ENCODE results near the gene DNAJC1.

The DNAJC1 gene

DNA sequence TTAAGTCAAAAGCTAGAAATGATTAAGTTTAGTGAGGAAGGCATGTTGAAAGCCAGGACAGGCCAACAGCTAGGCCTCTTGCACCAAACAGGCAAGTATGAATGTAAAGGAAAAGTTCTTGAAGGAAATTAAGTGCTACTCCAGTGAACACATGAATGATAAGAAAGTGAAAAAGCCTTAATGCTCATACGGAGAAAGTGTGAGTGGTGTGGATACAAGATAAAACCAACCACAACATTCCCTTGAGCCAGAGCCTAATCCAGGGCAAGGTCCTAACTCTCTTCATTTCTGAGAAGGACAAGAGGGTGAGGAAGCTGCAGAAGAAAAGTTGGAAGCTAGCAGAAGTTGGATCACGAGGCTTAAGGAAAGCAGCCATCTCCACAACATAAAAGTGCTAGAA is 53.0 kb downstream of the DNAJC1 start:
- DNase-seq (ENCODE audit: insufficient read length, low spot score) = no peak
- no peak for TF ChIP-seq POU2F2 (IDR thresholded peaks at IDR 0.05; ENCODE audit: low read depth, low read length)
- FAIRE-seq = no peak

GRCh38 chr10:21946946-21947345 is 56.6 kb downstream of the DNAJC1 start:
- DNase-seq (ENCODE audit: insufficient read length, low spot score) = no peak
- no peak for TF ChIP-seq SPI1 (IDR thresholded peaks at IDR 0.05; ENCODE audit: low read depth, low read length)
- TF ChIP-seq POLR2AphosphoS5 (IDR thresholded peaks at IDR 0.05; ENCODE audit: low read depth, low read length) = no peak
- TF ChIP-seq POU2F2 (IDR thresholded peaks at IDR 0.05; ENCODE audit: low read depth, low read length) = no peak
- TF ChIP-seq POLR2A (IDR thresholded peaks at IDR 0.05; ENCODE audit: low read depth, low read length) = no peak
- TF ChIP-seq PAX5 (IDR thresholded peaks at IDR 0.05; ENCODE audit: insufficient read depth, low read length, severe bottlenecking) = no peak
- TF ChIP-seq TAF1 (IDR thresholded peaks at IDR 0.05; ENCODE audit: low read depth, low read length) = no peak
- no peak for FAIRE-seq

- TF ChIP-seq TAF1 (IDR thresholded peaks at IDR 0.05; ENCODE audit: low read depth, low read length) (no peak), SPI1 (IDR thresholded peaks at IDR 0.05; ENCODE audit: low read depth, low read length) (no peak), PAX5 (IDR thresholded peaks at IDR 0.05; ENCODE audit: insufficient read depth, low read length, severe bottlenecking) (no peak), POLR2AphosphoS5 (IDR thresholded peaks at IDR 0.05; ENCODE audit: low read depth, low read length) (no peak), POLR2A (IDR thresholded peaks at IDR 0.05; ENCODE audit: low read depth, low read length) (no peak), POU2F2 (IDR thresholded peaks at IDR 0.05; ENCODE audit: low read depth, low read length) (no peak)
- DNase-seq (ENCODE audit: insufficient read length, low spot score) (no peak), FAIRE-seq (no peak)
Observed at GRCh38 chr10:21944727-21945386, 58.7 kb downstream of the DNAJC1 start.

- no peak for DNase-seq (ENCODE audit: insufficient read length, low spot score)
- TF ChIP-seq POU2F2 (IDR thresholded peaks at IDR 0.05; ENCODE audit: low read depth, low read length) (no peak), PAX5 (IDR thresholded peaks at IDR 0.05; ENCODE audit: insufficient read depth, low read length, severe bottlenecking) (no peak), POLR2AphosphoS5 (IDR thresholded peaks at IDR 0.05; ENCODE audit: low read depth, low read length) (no peak), POLR2A (IDR thresholded peaks at IDR 0.05; ENCODE audit: low read depth, low read length) (no peak), SPI1 (IDR thresholded peaks at IDR 0.05; ENCODE audit: low read depth, low read length) (no peak), TAF1 (IDR thresholded peaks at IDR 0.05; ENCODE audit: low read depth, low read length) (no peak)
- FAIRE-seq = no peak
Observed at GRCh38 chr10:21943633-21944265, 59.8 kb downstream of the DNAJC1 start.

GRCh38 chr10:21935439-21936023 is 68.0 kb downstream of the DNAJC1 start:
- TF ChIP-seq POLR2AphosphoS5 (IDR thresholded peaks at IDR 0.05; ENCODE audit: low read depth, low read length) (no peak), SPI1 (IDR thresholded peaks at IDR 0.05; ENCODE audit: low read depth, low read length) (no peak)
- DNase-seq (ENCODE audit: insufficient read length, low spot score) (no peak), FAIRE-seq (no peak)

- no peak for DNase-seq (ENCODE audit: insufficient read length, low spot score)
- no peak for FAIRE-seq
- TF ChIP-seq SPI1 (IDR thresholded peaks at IDR 0.05; ENCODE audit: low read depth, low read length) = no peak
- no peak for TF ChIP-seq TAF1 (IDR thresholded peaks at IDR 0.05; ENCODE audit: low read depth, low read length)
- no peak for TF ChIP-seq POLR2AphosphoS5 (IDR thresholded peaks at IDR 0.05; ENCODE audit: low read depth, low read length)
- no peak for TF ChIP-seq POU2F2 (IDR thresholded peaks at IDR 0.05; ENCODE audit: low read depth, low read length)
- no peak for TF ChIP-seq PAX5 (IDR thresholded peaks at IDR 0.05; ENCODE audit: insufficient read depth, low read length, severe bottlenecking)
- TF ChIP-seq POLR2A (IDR thresholded peaks at IDR 0.05; ENCODE audit: low read depth, low read length) = no peak
Observed at GRCh38 chr10:21934307-21934706, 69.2 kb downstream of the DNAJC1 start.

DNA sequence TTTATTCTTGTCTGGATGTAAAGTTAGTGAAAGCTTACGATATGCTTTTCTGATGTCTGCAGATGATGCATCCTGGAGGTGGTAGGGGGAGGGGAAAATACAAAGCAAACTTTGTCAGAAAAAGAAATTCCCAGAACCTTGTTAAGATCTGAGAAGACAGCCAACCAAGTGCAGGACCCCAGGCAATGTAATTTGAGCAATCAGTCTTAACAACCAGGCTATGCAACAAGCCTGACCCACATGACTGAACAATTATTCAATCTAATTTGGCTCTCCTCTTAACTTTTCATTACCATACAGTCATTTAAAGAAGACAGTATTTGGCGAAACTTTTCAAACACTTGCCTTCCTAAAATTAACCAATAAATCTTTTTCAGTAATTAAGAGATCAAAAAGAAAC is 74.5 kb downstream of the DNAJC1 start:
- DNase-seq (ENCODE audit: insufficient read length, low spot score) (no peak), FAIRE-seq (no peak)

DNA sequence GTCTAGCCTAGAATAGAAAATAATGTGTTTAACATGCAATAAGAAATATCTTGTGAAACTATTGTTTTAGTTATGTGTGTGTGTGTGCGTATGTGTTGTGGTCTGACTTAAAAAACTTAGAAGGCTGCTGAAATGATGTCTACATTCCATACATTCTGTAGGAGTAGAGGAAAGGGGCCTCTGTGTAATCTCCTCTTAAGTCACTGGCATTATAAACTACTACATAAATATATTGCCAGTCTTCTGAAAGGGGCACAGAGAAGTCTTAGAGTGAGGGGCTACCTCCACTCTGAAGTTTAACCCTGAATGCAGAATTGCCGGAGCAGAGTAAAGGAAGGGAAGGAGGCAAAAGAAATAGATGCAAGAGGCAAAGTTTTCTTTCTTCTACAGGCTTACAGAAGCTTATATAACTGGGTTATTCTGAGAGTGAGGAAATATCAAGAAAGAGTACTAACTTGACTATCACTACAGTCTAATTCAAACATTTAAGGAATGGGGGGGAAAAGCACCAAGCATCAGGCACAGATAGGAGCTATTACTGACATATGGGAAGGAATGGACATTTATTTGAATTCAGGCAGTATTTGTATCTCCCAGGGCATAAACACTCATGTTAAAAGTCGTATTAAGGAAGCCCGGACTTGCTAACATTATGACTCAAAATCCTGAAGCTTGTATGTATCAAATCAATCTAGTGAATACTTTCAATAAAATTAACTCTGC is 75.7 kb downstream of the DNAJC1 start:
- FAIRE-seq (no peak), DNase-seq (ENCODE audit: insufficient read length, low spot score) (no peak)
- TF ChIP-seq POLR2A (IDR thresholded peaks at IDR 0.05; ENCODE audit: low read depth, low read length) (no peak), POLR2AphosphoS5 (IDR thresholded peaks at IDR 0.05; ENCODE audit: low read depth, low read length) (no peak), SPI1 (IDR thresholded peaks at IDR 0.05; ENCODE audit: low read depth, low read length) (no peak), TAF1 (IDR thresholded peaks at IDR 0.05; ENCODE audit: low read depth, low read length) (no peak), POU2F2 (IDR thresholded peaks at IDR 0.05; ENCODE audit: low read depth, low read length) (no peak), PAX5 (IDR thresholded peaks at IDR 0.05; ENCODE audit: insufficient read depth, low read length, severe bottlenecking) (no peak)

More for the DNA sequence above, 74.5 kb downstream of the DNAJC1 start:
- TF ChIP-seq PAX5 (IDR thresholded peaks at IDR 0.05; ENCODE audit: insufficient read depth, low read length, severe bottlenecking) = no peak
- TF ChIP-seq SPI1 (IDR thresholded peaks at IDR 0.05; ENCODE audit: low read depth, low read length) = no peak
- no peak for TF ChIP-seq POLR2AphosphoS5 (IDR thresholded peaks at IDR 0.05; ENCODE audit: low read depth, low read length)
- TF ChIP-seq POLR2A (IDR thresholded peaks at IDR 0.05; ENCODE audit: low read depth, low read length) = no peak
- no peak for TF ChIP-seq TAF1 (IDR thresholded peaks at IDR 0.05; ENCODE audit: low read depth, low read length)
- no peak for TF ChIP-seq POU2F2 (IDR thresholded peaks at IDR 0.05; ENCODE audit: low read depth, low read length)

- DNase-seq (ENCODE audit: insufficient read length, low spot score) (no peak), FAIRE-seq (no peak)
- no peak for TF ChIP-seq POU2F2 (IDR thresholded peaks at IDR 0.05; ENCODE audit: low read depth, low read length)
- TF ChIP-seq TAF1 (IDR thresholded peaks at IDR 0.05; ENCODE audit: low read depth, low read length) = no peak
- no peak for TF ChIP-seq POLR2AphosphoS5 (IDR thresholded peaks at IDR 0.05; ENCODE audit: low read depth, low read length)
- no peak for TF ChIP-seq PAX5 (IDR thresholded peaks at IDR 0.05; ENCODE audit: insufficient read depth, low read length, severe bottlenecking)
- no peak for TF ChIP-seq POLR2A (IDR thresholded peaks at IDR 0.05; ENCODE audit: low read depth, low read length)
- no peak for TF ChIP-seq SPI1 (IDR thresholded peaks at IDR 0.05; ENCODE audit: low read depth, low read length)
Observed at GRCh38 chr10:21926949-21927348, 76.6 kb downstream of the DNAJC1 start.

Measured in GM12891 (cell line).